Measurements from ENCODE around the gene CNOT1. TPM values are rescaled to one million over a fixed set of nuclear protein-coding genes. Genes with fewer than 3 reads are reported as not detected.

Gene CNOT1
- total RNA-seq, 1 experiment from 2014 or later: 230 TPM

- no peak for TF ChIP-seq ZBTB33 (IDR thresholded peaks at IDR 0.05; ENCODE audit: extremely low read depth, insufficient replicate concordance, low read length)
- TF ChIP-seq FOSL1 (IDR thresholded peaks at IDR 0.05; ENCODE audit: low read depth): no peak
Observed at GRCh38 chr16:58515871-58516767, 113.5 kb downstream of the CNOT1 start (continued).

- DNase-seq (ENCODE audit: low read depth, low spot score) (peak; percentile 70), ATAC-seq (peak; percentile 80)
- Histone ChIP-seq H4K20me1 (ENCODE audit: insufficient read depth) (no peaks in the 10 kb centered on the region; the same call in 1 of the 2 replicates), H3K9me2 (ENCODE audit: insufficient read depth) (no peaks in the 10 kb centered on the region), H3K9ac (ENCODE audit: low read length) (peak within 1 kb of the TSS; percentile 92), H3K36me3 (ENCODE audit: control insufficient read depth in 1 of 2, insufficient read depth in 2 of 2, low read length in 2 of 2) (peaks cover 26 to 54% of the 10 kb centered on the region in 2 experiments), H3K27ac (ENCODE audit: low read depth, low read length) (peak within 1 kb of the TSS; percentile 88), H3K4me2 (ENCODE audit: low read length) (peak within 1 kb of the TSS; percentile 97), H3K4me3 (replicated peaks in 1 of 2; ENCODE audit: low read depth in 1 of 2, low read length in 2 of 2) (peak within 1 kb of the TSS; percentile 72 to 85), H3K27me3 (ENCODE audit: insufficient read depth, low read length) (no peaks in the 10 kb centered on the region), H3K79me2 (ENCODE audit: insufficient read depth, low read length) (peaks cover 89% of the 10 kb centered on the region), H3K4me1 (ENCODE audit: control insufficient read depth in 1 of 2, insufficient read depth in 2 of 2, low read length in 2 of 2) (peaks cover 5 to 22% of the 10 kb centered on the region in 2 experiments; a peak in 3 of 4 replicates), H2AFZ (ENCODE audit: low read depth, low read length, poor library complexity, severe bottlenecking) (no peak within 1 kb of the TSS), H3K9me3 (ENCODE audit: control insufficient read depth in 1 of 2, insufficient read depth in 1 of 2, low read depth in 1 of 2, low read length in 2 of 2) (no peaks in the 10 kb centered on the region)
- no TSS peak for BruUV-seq (replicated peaks)
- intact Hi-C loops (cut with micrococcal nuclease): loop anchor here (1.0 kb wide), 1 partner anchor 146 kb away; no protein-coding TSS in a partner anchor
- ChIA-PET POLR2A (interaction anchor here (1.3 kb wide), 1 partner anchor 146 kb away, joined by 3 read pairs; no protein-coding TSS in a partner anchor), RAD21 (ENCODE audit: low non-redundant PET in 1 of 2, low total read pairs in 2 of 2, uncharacterized antibody in 2 of 2, unreplicated experiment in 2 of 2) (no interaction called here), CTCF (interaction anchor here (0.8 to 4.8 kb wide), 2 partner anchors 146 kb away, joined by 6 to 35 read pairs; no protein-coding TSS in a partner anchor)
- TF ChIP-seq EZH2phosphoT487 (IDR thresholded peaks at IDR 0.05; ENCODE audit: borderline replicate concordance) (no peak), EZH2 (IDR thresholded peaks at IDR 0.05) (no peak), CEBPB (IDR thresholded peaks at IDR 0.05; ENCODE audit: low read depth) (no peak), CTCF (IDR thresholded peaks at IDR 0.05 in 2 of 3, conservative IDR thresholded peaks at IDR 0.05 in 1 of 3; ENCODE audit: borderline replicate concordance in 1 of 3, insufficient read depth in 1 of 3, low read depth in 2 of 3, low read length in 2 of 3) (no peak; a peak in 1 of 6 replicates), ZBTB33 (IDR thresholded peaks at IDR 0.05; ENCODE audit: extremely low read depth, insufficient replicate concordance, low read length) (no peak), ATF3 (IDR thresholded peaks at IDR 0.05) (no peak), SIN3A (IDR thresholded peaks at IDR 0.05; ENCODE audit: low read depth) (peak; percentile 96), RAD21 (IDR thresholded peaks at IDR 0.05; ENCODE audit: low read depth) (no peak), POLR2AphosphoS5 (IDR thresholded peaks at IDR 0.05; ENCODE audit: low read depth, low read length) (peak; percentile 81), POLR2A (IDR thresholded peaks at IDR 0.05; ENCODE audit: borderline replicate concordance, extremely low read depth, insufficient read depth, insufficient read length) (peak; percentile 60), TCF7L2 (IDR thresholded peaks at IDR 0.05; ENCODE audit: borderline replicate concordance, extremely low read depth, insufficient read depth, insufficient read length) (no peak), ZFX (IDR thresholded peaks at IDR 0.05) (peak; percentile 70; the same call in 1 of the 2 replicates), MAX (IDR thresholded peaks at IDR 0.05) (peak; percentile 99), SP1 (IDR thresholded peaks at IDR 0.05; ENCODE audit: low read depth) (peak; percentile 25; the same call in 1 of the 2 replicates)
Observed at GRCh38 chr16:58515125-58515870, 114.3 kb downstream of the CNOT1 start, which contains the start of gene SETD6. SETD6 (plus strand) TSS chr16:58515517; CDS start chr16:58515538, 21 bp downstream.

Data from HCT116 (cell line).